Kidney (tissue), 14 donors: ENCODE results near the gene JMJD1C. TPM values are rescaled to one million over a fixed set of nuclear protein-coding genes. Genes with fewer than 3 reads are reported as not detected.

ENCODE experiments used
- DNase-seq, 5 donors: peaks; one replicate each; pipeline ENCODE4 v3.0.0-alpha.2; 2013 to 2020
- FAIRE-seq: peaks from 2 replicates; lab custom pipeline; 2012; peaks lifted over from hg19 to GRCh38; lab: Jason Lieb, UNC
- H3K27ac ChIP-seq, 2 donors: one replicate each; pipeline ENCODE4 v1.7.0; 2013; ENCODE audit warnings: low read depth in 2 of 2, low read length in 2 of 2, inconsistent platforms in 1 of 2
- H3K27me3 ChIP-seq: one replicate; pipeline ENCODE4 v1.7.1; 2013; ENCODE audit warnings: low read length, inconsistent platforms; ENCODE audit not compliant: control insufficient read depth, insufficient read depth
- H3K36me3 ChIP-seq, 3 donors: one replicate each; pipeline versions ENCODE4 v1.7.0 to v1.7.1; 2013; ENCODE audit warnings: low read length in 3 of 3, control low read depth in 1 of 3, inconsistent platforms in 1 of 3; ENCODE audit not compliant: insufficient read depth in 3 of 3, control insufficient read depth in 2 of 3
- H3K4me1 ChIP-seq, 3 donors: one replicate each; pipeline versions ENCODE4 v1.7.0 to v1.7.1; 2013; ENCODE audit warnings: low read length in 3 of 3, inconsistent platforms in 1 of 3, low read depth in 1 of 3; ENCODE audit not compliant: control insufficient read depth in 2 of 3, insufficient read depth in 2 of 3
- H3K4me3 ChIP-seq, 3 donors: one replicate each; pipeline versions ENCODE4 v1.7.0 to v1.8.1; 2013; ENCODE audit warnings: low read length in 3 of 3, control low read depth in 1 of 3, inconsistent platforms in 1 of 3
- H3K9ac ChIP-seq, 3 donors: one replicate each; pipeline versions ENCODE4 v1.7.0 to v1.7.1; 2013; ENCODE audit warnings: low read length in 3 of 3, control low read depth in 1 of 3, inconsistent platforms in 1 of 3
- H3K9me3 ChIP-seq, 3 donors: one replicate each; pipeline versions ENCODE4 v1.7.0 to v1.7.1; 2013; ENCODE audit warnings: low read length in 3 of 3, control low read depth in 1 of 3, inconsistent platforms in 1 of 3; ENCODE audit not compliant: control insufficient read depth in 2 of 3, insufficient read depth in 1 of 3
- intact Hi-C: fragments of 100-400 bp; cut with DNase I; formaldehyde crosslinking; loops from one replicate; pipeline ENCODE4 v1.11.1; 2022
- polyA plus RNA-seq: library from polyadenylated mRNA; stranded (reverse); fragments of 350-450 nt; fragmentation: Illumina TruSeq; extraction: RNeasy Lipid Tissue Mini Kit (QIAGEN cat#74804); gene quantifications from one replicate; pipeline ENCODE4 v1.2.3, GENCODE V29; 2014; ENCODE audit warnings: low read depth, low replicate concordance; ENCODE audit not compliant: insufficient read depth
- total RNA-seq: library from RNA; stranded (reverse); fragmentation: NEBNext Ultra II Directional; extraction: Animal tissue kit (Norgen Biotek cat#: 25700); gene quantifications from one replicate; pipeline ENCODE4 v1.2.1, GENCODE V29; 2021
- TF ChIP-seq, protein P1 (sequence below): IDR thresholded peaks from 3 replicates; pipeline ENCODE4 v1.5.1; 2012; ENCODE audit warnings: mild to moderate bottlenecking, moderate library complexity, borderline replicate concordance; ENCODE audit not compliant: insufficient read depth; ENCODE audit errors: extremely low read depth
- donor health status: control.
- donor health status: control.
- donor health status: control.
- donor health status: control.
- donor health status: control.
- donor health status: DM: yes; HTN: yes; CAD: no.
- donor health status: Normal renal cell carcinoma (clear cell type).

JMJD1C gene
- total and polyA plus RNA-seq, 2 donors from 2014 or later = 18.9 to 92.9 TPM

DNA sequence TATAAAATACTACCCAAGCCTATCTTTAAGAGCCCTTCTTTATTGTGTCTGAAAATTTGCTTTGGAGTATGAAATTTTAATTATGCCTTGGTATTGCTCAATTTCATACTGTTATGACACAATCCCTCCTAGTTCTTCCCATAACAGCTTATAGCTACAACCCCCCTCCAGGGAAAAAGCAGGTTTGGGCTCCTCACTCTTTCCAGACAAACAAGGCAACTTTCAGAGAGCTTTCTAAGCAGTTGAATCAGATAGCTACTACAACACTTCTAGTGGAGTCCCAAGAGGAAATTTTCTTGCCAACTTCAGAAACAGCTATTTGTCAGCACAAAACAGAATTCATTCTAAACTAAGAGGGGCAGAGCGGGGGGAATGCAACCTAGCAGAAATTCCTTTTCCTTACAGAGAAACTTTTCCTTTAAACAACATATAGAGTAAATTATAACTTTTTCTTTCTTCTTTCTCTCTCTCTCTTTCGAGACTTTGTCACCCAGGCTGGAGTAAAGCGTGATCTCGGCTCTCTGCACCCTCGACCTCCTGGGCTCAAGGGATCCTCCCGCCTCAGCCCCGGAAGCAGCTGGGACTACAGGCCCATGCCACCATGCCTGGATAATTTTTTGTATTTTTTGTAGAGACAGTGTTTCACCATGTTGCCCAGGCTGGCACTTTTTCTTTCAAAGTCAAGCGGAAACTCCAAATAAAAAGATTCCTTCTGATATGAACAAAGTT, 26.0 kb upstream of the JMJD1C start:
- FAIRE-seq (no peak), DNase-seq (peak in 3 of 5 donors; percentile 18 to 65 (median 37))
- TF ChIP-seq, protein P1, sequence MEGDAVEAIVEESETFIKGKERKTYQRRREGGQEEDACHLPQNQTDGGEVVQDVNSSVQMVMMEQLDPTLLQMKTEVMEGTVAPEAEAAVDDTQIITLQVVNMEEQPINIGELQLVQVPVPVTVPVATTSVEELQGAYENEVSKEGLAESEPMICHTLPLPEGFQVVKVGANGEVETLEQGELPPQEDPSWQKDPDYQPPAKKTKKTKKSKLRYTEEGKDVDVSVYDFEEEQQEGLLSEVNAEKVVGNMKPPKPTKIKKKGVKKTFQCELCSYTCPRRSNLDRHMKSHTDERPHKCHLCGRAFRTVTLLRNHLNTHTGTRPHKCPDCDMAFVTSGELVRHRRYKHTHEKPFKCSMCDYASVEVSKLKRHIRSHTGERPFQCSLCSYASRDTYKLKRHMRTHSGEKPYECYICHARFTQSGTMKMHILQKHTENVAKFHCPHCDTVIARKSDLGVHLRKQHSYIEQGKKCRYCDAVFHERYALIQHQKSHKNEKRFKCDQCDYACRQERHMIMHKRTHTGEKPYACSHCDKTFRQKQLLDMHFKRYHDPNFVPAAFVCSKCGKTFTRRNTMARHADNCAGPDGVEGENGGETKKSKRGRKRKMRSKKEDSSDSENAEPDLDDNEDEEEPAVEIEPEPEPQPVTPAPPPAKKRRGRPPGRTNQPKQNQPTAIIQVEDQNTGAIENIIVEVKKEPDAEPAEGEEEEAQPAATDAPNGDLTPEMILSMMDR = no peak
- Histone ChIP-seq H3K9me3 (no peaks in the 10 kb centered on the region), H3K9ac (no peak overlapping the region), H3K4me1 (peaks cover 0 to under 1% (median 0%) of the 10 kb centered on the region in 3 donors), H3K4me3 (no peak overlapping the region), H3K36me3 (no peaks in the 10 kb centered on the region), H3K27me3 (no peaks in the 10 kb centered on the region), H3K27ac (no peak overlapping the region)
- intact Hi-C loops = no loop called here

DNA sequence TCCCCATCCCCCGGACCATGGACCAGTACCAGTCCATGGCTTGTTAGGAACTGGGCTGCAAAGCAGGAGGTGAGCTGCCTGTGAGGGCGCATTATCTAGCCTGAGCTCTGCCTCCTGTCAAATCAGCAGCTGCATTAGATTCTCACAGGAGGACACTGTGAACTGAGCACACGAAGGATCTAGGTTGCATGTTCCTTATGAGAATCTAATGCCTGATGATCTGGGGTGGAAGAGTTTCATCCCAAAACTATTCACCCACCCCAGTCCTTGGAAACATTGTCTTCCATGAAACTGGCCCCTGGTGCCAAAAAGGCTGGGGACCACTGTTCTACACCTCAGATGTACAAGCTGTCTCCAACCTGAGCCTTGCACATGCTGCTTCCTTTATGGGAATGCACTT, 24.1 kb upstream of the JMJD1C start:
- TF ChIP-seq, protein P1 = no peak
- H3K27me3 ChIP-seq = no peaks in the 10 kb centered on the region
- no peak overlapping the region for H3K4me3 ChIP-seq
- no peaks in the 10 kb centered on the region for H3K9me3 ChIP-seq
- peaks cover 0 to 5% (median 2%) of the 10 kb centered on the region in 3 donors for H3K4me1 ChIP-seq
- H3K27ac ChIP-seq = no peak overlapping the region
- H3K9ac ChIP-seq = no peak overlapping the region
- intact Hi-C loops = no loop called here
- no peak for FAIRE-seq
- no peaks in the 10 kb centered on the region for H3K36me3 ChIP-seq
- DNase-seq = no peak

DNA sequence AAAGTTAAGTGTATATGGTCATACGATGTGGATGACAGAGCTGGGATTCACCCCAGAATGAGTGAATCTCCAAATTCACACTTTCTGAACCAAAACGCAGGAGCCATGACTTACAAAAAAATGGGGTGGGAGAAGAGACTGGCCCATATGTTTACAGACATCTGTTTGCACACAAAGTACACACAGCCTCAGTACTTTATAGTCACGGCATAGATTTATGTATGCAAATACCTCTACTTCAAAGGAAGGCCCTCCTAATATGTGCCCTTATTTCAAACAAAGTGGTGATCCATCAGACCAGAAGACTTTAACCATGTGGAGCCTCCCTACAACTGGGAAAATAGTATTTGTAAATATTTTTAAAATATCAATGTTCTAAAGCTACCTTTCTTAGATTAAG, 22.2 kb upstream of the JMJD1C start:
- FAIRE-seq = no peak

More for the DNA sequence above, 22.2 kb upstream of the JMJD1C start:
- DNase-seq = no peak
- no peaks in the 10 kb centered on the region for H3K27me3 ChIP-seq
- no peaks in the 10 kb centered on the region for H3K9me3 ChIP-seq
- H3K9ac ChIP-seq = no peak overlapping the region
- TF ChIP-seq, protein P1 = no peak
- no peak overlapping the region for H3K27ac ChIP-seq
- peaks cover 0 to 5% (median 2%) of the 10 kb centered on the region in 3 donors for H3K4me1 ChIP-seq
- intact Hi-C loops = no loop called here
- H3K4me3 ChIP-seq = no peak overlapping the region
- no peaks in the 10 kb centered on the region for H3K36me3 ChIP-seq
